H1 (cell line): ENCODE measurements around the gene RHOB. TPM values are rescaled to one million over a fixed set of nuclear protein-coding genes. Genes with fewer than 3 reads are reported as not detected.

Experiments
- CTCF ChIA-PET: fragments of 300-600 bp; sonication (Branson Sonifier 250); formaldehyde crosslinking; loops from one replicate; lab custom pipeline; 2021; ENCODE audit not compliant: partially characterized antibody; lab: Charles Lee
- POLR2A ChIA-PET: fragments of 300-600 bp; sonication (Branson Sonifier 250); formaldehyde crosslinking; loops from one replicate; lab custom pipeline; 2021; ENCODE audit warnings: inconsistent platforms; ENCODE audit not compliant: partially characterized antibody; lab: Charles Lee
- DNase-seq, 2 experiments: peaks; one replicate each; pipeline versions ENCODE4 v3.0.0 to v3.0.0-alpha.2; 2010 to 2022; ENCODE audit warnings: low spot score in 2 of 2, low read depth in 1 of 2, mixed read lengths in 1 of 2
- FAIRE-seq: peaks from 2 replicates; lab custom pipeline; 2011; peaks lifted over from hg19 to GRCh38; lab: Jason Lieb, UNC
- H2AFZ ChIP-seq: 2 replicates; pipeline ENCODE4 v1.8.1; 2012; ENCODE audit warnings: low read length, inconsistent platforms
- H2AK5ac ChIP-seq: 2 replicates; pipeline ENCODE4 v1.6.1; 2013; ENCODE audit warnings: low read depth, low read length
- H2BK120ac ChIP-seq: replicated peaks from 2 replicates; pipeline ENCODE3; 2013; ENCODE audit warnings: low read depth, low read length, inconsistent platforms
- H2BK12ac ChIP-seq: 2 replicates; pipeline ENCODE4 v1.6.1; 2013; ENCODE audit warnings: low read depth, low read length
- H2BK15ac ChIP-seq: 2 replicates; pipeline ENCODE4 v1.6.1; 2013; ENCODE audit warnings: low read length
- H2BK20ac ChIP-seq: 2 replicates; pipeline ENCODE4 v1.6.1; 2013; ENCODE audit warnings: low read length
- H2BK5ac ChIP-seq: 2 replicates; pipeline ENCODE4 v1.6.1; 2013; ENCODE audit warnings: low read depth, low read length
- H3K14ac ChIP-seq: 2 replicates; pipeline ENCODE4 v1.6.1; 2013; ENCODE audit warnings: inconsistent platforms; ENCODE audit not compliant: insufficient read length
- H3K18ac ChIP-seq: 2 replicates; pipeline ENCODE4 v1.6.1; 2013; ENCODE audit warnings: low read length; ENCODE audit errors: extremely low read depth
- H3K23ac ChIP-seq: 2 replicates; pipeline ENCODE4 v1.6.1; 2013; ENCODE audit warnings: inconsistent platforms; ENCODE audit not compliant: insufficient read length
- H3K23me2 ChIP-seq: 2 replicates; pipeline ENCODE4 v1.6.1; 2013; ENCODE audit warnings: low read depth, low read length
- H3K27ac ChIP-seq: 2 replicates; pipeline ENCODE4 v1.6.1; 2011; ENCODE audit warnings: low read depth, low read length, inconsistent platforms
- H3K27me3 ChIP-seq, 4 experiments: replicated peaks in 1 of 4; 1 replicate in 1 of 4; 2 replicates in 3 of 4; pipeline versions ENCODE4 v1.6.1 to v1.8.1; 2011 to 2013; ENCODE audit warnings: low read length in 3 of 4, mild to moderate bottlenecking in 3 of 4, inconsistent platforms in 2 of 4, mixed read lengths in 2 of 4, moderate library complexity in 1 of 4; ENCODE audit not compliant: control insufficient read depth in 3 of 4, insufficient read depth in 3 of 4; ENCODE audit errors: extremely low read depth in 1 of 4
- H3K36me3 ChIP-seq, 4 experiments: 2 replicates each; pipeline versions ENCODE4 v1.6.1 to v1.8.1; 2011 to 2013; ENCODE audit warnings: mild to moderate bottlenecking in 4 of 4, low read length in 3 of 4, moderate library complexity in 2 of 4, control low read depth in 1 of 4, inconsistent platforms in 1 of 4; ENCODE audit not compliant: insufficient read depth in 4 of 4, control insufficient read depth in 2 of 4
- H3K4ac ChIP-seq: replicated peaks from 2 replicates; pipeline ENCODE3; 2013; ENCODE audit warnings: low read length, low read depth, mixed read lengths, inconsistent platforms; ENCODE audit not compliant: insufficient read length
- H3K4me1 ChIP-seq, 4 experiments: replicated peaks in 1 of 4; 1 replicate in 1 of 4; 2 replicates in 3 of 4; pipeline versions ENCODE4 v1.6.1 to v1.8.1; 2011 to 2013; ENCODE audit warnings: low read length in 3 of 4, inconsistent platforms in 2 of 4, mixed read lengths in 1 of 4; ENCODE audit not compliant: insufficient read depth in 4 of 4, control insufficient read depth in 3 of 4
- H3K4me2 ChIP-seq, 2 experiments: 2 replicates each; pipeline versions ENCODE4 v1.6.1 to v1.8.1; 2011 to 2013; ENCODE audit warnings: low read depth in 2 of 2, low read length in 2 of 2, control low read depth in 1 of 2, inconsistent platforms in 1 of 2, mild to moderate bottlenecking in 1 of 2; ENCODE audit not compliant: insufficient read depth in 1 of 2
- H3K4me3 ChIP-seq, 4 experiments: fragments of 200-600, 300-600 bp in 1 of 4; sonication (generic), shearing (Covaris generic), sonication (Bioruptor Twin) in 1 of 4; 2 replicates each; pipeline versions ENCODE4 v1.5.1 to v1.8.1; 2011 to 2016; ENCODE audit warnings: low read length in 4 of 4, low read depth in 3 of 4, control low read depth in 2 of 4, inconsistent platforms in 2 of 4, mild to moderate bottlenecking in 2 of 4, mixed read lengths in 1 of 4, moderate library complexity in 1 of 4; ENCODE audit not compliant: insufficient read depth in 2 of 4; ENCODE audit errors: extremely low read depth in 1 of 4
- H3K56ac ChIP-seq: replicated peaks from 2 replicates; pipeline ENCODE3; 2013; ENCODE audit warnings: low read depth, mild to moderate bottlenecking, mixed read lengths, low read length, inconsistent platforms; ENCODE audit not compliant: insufficient read length
- H3K79me1 ChIP-seq: 2 replicates; pipeline ENCODE4 v1.6.1; 2013; ENCODE audit warnings: low read depth, low read length, control low read depth
- H3K79me2 ChIP-seq, 2 experiments: 2 replicates each; pipeline versions ENCODE4 v1.6.1 to v1.8.1; 2012 to 2013; ENCODE audit warnings: low read length in 2 of 2, mild to moderate bottlenecking in 2 of 2, inconsistent platforms in 1 of 2; ENCODE audit not compliant: insufficient read depth in 2 of 2, control insufficient read depth in 1 of 2
- H3K9ac ChIP-seq, 4 experiments: replicated peaks in 1 of 4; 1 replicate in 1 of 4; 2 replicates in 3 of 4; pipeline versions ENCODE4 v1.6.1 to v1.8.1; 2011 to 2013; ENCODE audit warnings: low read depth in 3 of 4, low read length in 3 of 4, control low read depth in 2 of 4, mild to moderate bottlenecking in 2 of 4, moderate library complexity in 2 of 4, inconsistent platforms in 1 of 4; ENCODE audit errors: extremely low read depth in 1 of 4
- H3K9me3 ChIP-seq, 2 experiments: 2 replicates each; pipeline versions ENCODE4 v1.6.1 to v1.8.1; 2012 to 2013; ENCODE audit warnings: mild to moderate bottlenecking in 2 of 2, moderate library complexity in 2 of 2, control low read depth in 1 of 2, inconsistent platforms in 1 of 2, low read depth in 1 of 2, low read length in 1 of 2, mixed read lengths in 1 of 2; ENCODE audit not compliant: insufficient read depth in 2 of 2
- H4K20me1 ChIP-seq, 2 experiments: replicated peaks in 1 of 2; 2 replicates each; pipeline versions ENCODE3 to v1.8.1; 2011 to 2013; ENCODE audit warnings: inconsistent platforms in 2 of 2, low read length in 2 of 2, mild to moderate bottlenecking in 1 of 2; ENCODE audit not compliant: insufficient read depth in 2 of 2, control insufficient read depth in 1 of 2
- H4K5ac ChIP-seq: 2 replicates; pipeline ENCODE4 v1.6.1; 2013; ENCODE audit warnings: low read length, low read depth, mixed read lengths, inconsistent platforms; ENCODE audit not compliant: insufficient read length
- H4K8ac ChIP-seq: 2 replicates; pipeline ENCODE4 v1.8.0; 2013; ENCODE audit warnings: mild to moderate bottlenecking, moderate library complexity, low read length, inconsistent platforms; ENCODE audit not compliant: insufficient read depth; ENCODE audit errors: extremely low read depth
- H4K91ac ChIP-seq: replicated peaks from 2 replicates; pipeline ENCODE3; 2013; ENCODE audit warnings: low read length, mixed read lengths, inconsistent platforms; ENCODE audit not compliant: insufficient read length
- CREB1 ChIP-seq: IDR thresholded peaks from 2 replicates; pipeline ENCODE4 v1.6.1; 2012; ENCODE audit warnings: inconsistent platforms
- EP300 ChIP-seq, 2 experiments: IDR thresholded peaks; 1 replicate in 1 of 2; 2 replicates in 1 of 2; pipeline ENCODE4 v1.6.1; 2011 to 2012; ENCODE audit warnings: low read depth in 2 of 2, low read length in 2 of 2, mild to moderate bottlenecking in 2 of 2, borderline replicate concordance in 1 of 2, inconsistent platforms in 1 of 2, moderate library complexity in 1 of 2
- GABPA ChIP-seq: IDR thresholded peaks from 2 replicates; pipeline ENCODE4 v1.6.1; 2011; ENCODE audit warnings: mild to moderate bottlenecking, low read length, moderate library complexity, borderline replicate concordance; ENCODE audit not compliant: insufficient read depth
- SAP30 ChIP-seq: fragments of 300-600 bp; sonication (generic); IDR thresholded peaks from 2 replicates; pipeline ENCODE4 v1.7.1; 2012; ENCODE audit warnings: low read length, moderate library complexity, mild to moderate bottlenecking, inconsistent platforms; ENCODE audit not compliant: insufficient read depth, insufficient replicate concordance
- WGBS, 2 experiments: shearing (Covaris generic) in 1 of 2; methylation state at CpG; one replicate each; pipeline versions ENCODE4 v1.1.6 to v1.1.7; 2013 to 2015; ENCODE audit warnings: low lambda C conversion rate in 2 of 2, mixed read lengths in 2 of 2, inconsistent platforms in 1 of 2, low coverage in 1 of 2, missing lambda C conversion rate in 1 of 2; ENCODE audit not compliant: insufficient replicate concordance in 2 of 2, insufficient coverage in 1 of 2, insufficient read length in 1 of 2; ENCODE audit errors: extremely low coverage in 1 of 2, missing lambda C conversion rate in 1 of 2; 5-methylcytosine and 5-hydroxymethylcytosine counted together
- polyA plus RNA-seq, 7 experiments: library from polyadenylated mRNA; depleted of rRNA in 3 of 7; stranded (reverse) in 5 of 7; unstranded in 2 of 7; fragments of >200 nt in 5 of 7; fragments of 200-250 nt in 2 of 7; gene quantifications; 1 replicate in 5 of 7; 2 replicates in 1 of 7; 4 replicates in 1 of 7; pipeline versions ENCODE4 v1.2.1 to v1.2.3, GENCODE V29; 2011 to 2013; ENCODE audit warnings: missing spikeins in 2 of 7, mixed read lengths in 2 of 7
- total RNA-seq: library from RNA; stranded (reverse); fragmentation: NEBNext Ultra II Directional; extraction: Animal tissue kit (Norgen Biotek cat#: 25700); gene quantifications from 2 replicates; pipeline ENCODE4 v1.2.1, GENCODE V29; 2021

Gene RHOB
- total and polyA plus RNA-seq, 2 of the 8 experiments (the other 6 are each of a cell fraction or from before 2014, with no cell fraction given): 9.3 to 9.5 TPM

DNA sequence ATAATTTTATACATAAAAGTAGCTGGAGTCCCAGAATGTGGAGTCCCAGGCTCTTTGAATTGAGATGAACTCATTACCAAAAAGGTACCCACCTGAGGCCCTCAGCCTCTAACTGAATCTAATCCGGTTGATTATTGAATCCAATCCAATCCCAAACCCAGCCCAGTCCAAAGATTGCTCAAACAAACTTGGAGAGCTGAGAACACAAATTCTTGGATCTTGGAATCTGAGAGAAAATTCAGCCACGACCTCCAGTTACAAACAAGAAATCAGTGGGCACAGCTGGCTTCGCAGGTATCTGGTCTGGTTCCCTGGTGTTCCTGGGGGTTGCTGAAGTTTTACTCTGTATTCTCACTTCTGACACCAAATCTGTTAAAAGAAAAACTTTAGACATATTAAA, 28.4 kb upstream of the RHOB start:
- no peak for TF ChIP-seq CREB1
- no peak for TF ChIP-seq SAP30
- TF ChIP-seq GABPA: no peak
- TF ChIP-seq EP300 (IDR thresholded peaks at IDR 0.05; ENCODE audit: borderline replicate concordance in 1 of 2, low read depth in 2 of 2, low read length in 2 of 2): no peak
- POLR2A ChIA-PET: interaction anchor here (0.7 to 1.9 kb wide), 2 partner anchors 28 to 560 kb away, joined by 3 to 10 read pairs; partner anchors contain the start of gene RHOB
- Histone ChIP-seq H2BK12ac (no peak overlapping the region), H2AFZ (no peak overlapping the region), H3K14ac (no peak overlapping the region), H3K4me2 (no peak overlapping the region), H3K9ac (no peak overlapping the region), H3K18ac (no peak overlapping the region), H3K9me3 (no peaks in the 10 kb centered on the region), H4K91ac (no peak overlapping the region), H4K8ac (no peak overlapping the region), H4K5ac (no peak overlapping the region), H3K56ac (no peak overlapping the region), H3K4ac (no peak overlapping the region), H2BK20ac (no peak overlapping the region), H3K4me3 (no peak overlapping the region), H2BK5ac (no peak overlapping the region), H2BK120ac (no peak overlapping the region), H4K20me1 (no peaks in the 10 kb centered on the region), H2AK5ac (no peak overlapping the region), H3K27me3 (no peaks in the 10 kb centered on the region), H3K4me1 (peaks cover 0 to 4% (median 2%) of the 10 kb centered on the region in 4 experiments; a peak in 2 of 7 replicates), H2BK15ac (no peak overlapping the region), H3K36me3 (no peaks in the 10 kb centered on the region), H3K79me2 (no peaks in the 10 kb centered on the region), H3K23ac (no peak overlapping the region), H3K79me1 (no peaks in the 10 kb centered on the region), H3K23me2 (no peaks in the 10 kb centered on the region), H3K27ac (no peak overlapping the region)
- WGBS, 2 experiments: 91% methylated on average over 3 of the region's 3 CpGs; no CpG with 5 or more reads in 1 of the 2 experiments
- CTCF ChIA-PET: interaction anchor here (0.8 to 25.0 kb wide), 7 partner anchors 9 to 227 kb away, joined by 3 to 404 read pairs (median 12); partner anchors contain the start of gene HS1BP3
- FAIRE-seq (no peak), DNase-seq (no peak)
